Activated gamma-delta T cell treated with anti-CD3 and anti-CD28 coated beads, Interleukin-2, amount 50 U/mL, for 16 hours (primary cell): ENCODE measurements around the gene KCNJ6.
"Not testable (repeated sequence)": the region's sequence is repeated elsewhere in the genome, so short reads cannot be mapped to it uniquely, and the experiment has no call there.

ENCODE experiments used
- DNase-seq: peaks from one replicate; pipeline ENCODE4 v3.0.0-alpha.2; 2020; ENCODE audit warnings: low read depth

Gene KCNJ6

GRCh38 chr21:37675202-37675801, 241.0 kb downstream of the KCNJ6 start:
- peak; percentile 19 for DNase-seq

GRCh38 chr21:37673801-37674575, 242.3 kb downstream of the KCNJ6 start:
- no peak for DNase-seq

GRCh38 chr21:37671381-37671780, 244.9 kb downstream of the KCNJ6 start:
- no peak for DNase-seq

GRCh38 chr21:37670883-37671282, 245.4 kb downstream of the KCNJ6 start:
- DNase-seq, result no peak

- no peak for DNase-seq
These were observed 247.0 kb downstream of the KCNJ6 start for GRCh38 chr21:37669249-37669648.

GRCh38 chr21:37668462-37669239, 247.6 kb downstream of the KCNJ6 start:
- no peak for DNase-seq

GRCh38 chr21:37667380-37667779, 248.9 kb downstream of the KCNJ6 start:
- DNase-seq, result no peak

- no peak for DNase-seq
These were observed 250.8 kb downstream of the KCNJ6 start for GRCh38 chr21:37665230-37666024.

- DNase-seq, result not testable (repeated sequence)
These were observed 254.0 kb downstream of the KCNJ6 start for GRCh38 chr21:37662227-37662626.

- DNase-seq, result no peak
These were observed 255.5 kb downstream of the KCNJ6 start for GRCh38 chr21:37660709-37661108.

GRCh38 chr21:37659874-37660273, 256.4 kb downstream of the KCNJ6 start:
- DNase-seq, result no peak

- no peak for DNase-seq
These were observed 257.3 kb downstream of the KCNJ6 start for GRCh38 chr21:37658817-37659458.

GRCh38 chr21:37658121-37658816, 258.0 kb downstream of the KCNJ6 start:
- no peak for DNase-seq

- no peak for DNase-seq
These were observed 259.4 kb downstream of the KCNJ6 start for GRCh38 chr21:37656899-37657298.

- DNase-seq, result no peak
These were observed 260.5 kb downstream of the KCNJ6 start for GRCh38 chr21:37655611-37656300.

GRCh38 chr21:37654596-37654995, 261.7 kb downstream of the KCNJ6 start:
- DNase-seq, result no peak

GRCh38 chr21:37653201-37653600, 263.1 kb downstream of the KCNJ6 start:
- no peak for DNase-seq

GRCh38 chr21:37647781-37648180, 268.5 kb downstream of the KCNJ6 start:
- no peak for DNase-seq

- not testable (repeated sequence) for DNase-seq
These were observed 269.5 kb downstream of the KCNJ6 start for GRCh38 chr21:37646761-37647160.

GRCh38 chr21:37645848-37646247, 270.4 kb downstream of the KCNJ6 start:
- no peak for DNase-seq
